Tibial nerve (tissue), 4 donors: ENCODE data around the gene FAM114A1. TPM values are rescaled to one million over a fixed set of nuclear protein-coding genes. Genes with fewer than 3 reads are reported as not detected.

Source experiments
- DNase-seq, 2 donors: peaks; one replicate each; pipeline ENCODE4 v3.0.0-alpha.2; 2019; ENCODE audit warnings: low spot score in 2 of 2
- H3K27ac ChIP-seq, 4 donors: fragments of 200-600 bp; sonication (generic) in 3 of 4; one replicate each; pipeline ENCODE4 v1.5.1; 2017 to 2019; ENCODE audit warnings: mild to moderate bottlenecking in 1 of 4
- H3K27me3 ChIP-seq, 2 donors: fragments of 200-600 bp; sonication (generic) in 1 of 2; one replicate each; pipeline versions ENCODE4 v1.5.1 to v1.6.0; 2017 to 2019
- H3K36me3 ChIP-seq, 3 donors: fragments of 200-600 bp; sonication (generic); one replicate each; pipeline ENCODE4 v1.5.1; 2018 to 2019
- H3K4me1 ChIP-seq, 4 donors: fragments of 200-600 bp; sonication (generic) in 3 of 4; one replicate each; pipeline ENCODE4 v1.5.1; 2017 to 2019
- H3K4me3 ChIP-seq, 4 donors: fragments of 200-600 bp; sonication (generic) in 3 of 4; one replicate each; pipeline ENCODE4 v1.5.1; 2017 to 2019; ENCODE audit warnings: mild to moderate bottlenecking in 1 of 4, moderate library complexity in 1 of 4
- H3K9me3 ChIP-seq, 4 donors: fragments of 200-600 bp; sonication (generic) in 3 of 4; one replicate each; pipeline ENCODE4 v1.5.1; 2017 to 2019
- EP300 ChIP-seq, 2 donors: sonication (generic); formaldehyde crosslinking; IDR thresholded peaks; one replicate each; pipeline ENCODE4 v1.6.1; 2017; ENCODE audit warnings: antibody characterized with exemption in 2 of 2, mild to moderate bottlenecking in 1 of 2
- POLR2A ChIP-seq, 2 donors: fragments of 450-650 bp; IDR thresholded peaks; one replicate each; pipeline ENCODE4 v1.6.1; 2017; ENCODE audit warnings: antibody characterized with exemption in 2 of 2, mild to moderate bottlenecking in 2 of 2, moderate library complexity in 2 of 2
- WGBS, 2 donors: methylation state at CpG; one replicate each; pipeline ENCODE4 v1.1.5; 2018; 5-methylcytosine and 5-hydroxymethylcytosine counted together
- total RNA-seq, 4 donors: library from RNA; depleted of rRNA; stranded (reverse); fragments of >200 nt; gene quantifications; one replicate each; pipeline ENCODE4 v1.1.0, GENCODE V29; 2016
- TF ChIP-seq, protein P1 (sequence below), 5 experiments: fragments of 200-600 bp in 3 of 5; fragments of 450-650 bp in 2 of 5; sonication (generic) in 3 of 5; IDR thresholded peaks; one replicate each; pipeline ENCODE4 v1.5.1; 2016 to 2019; ENCODE audit warnings: antibody characterized with exemption in 5 of 5, mild to moderate bottlenecking in 3 of 5, moderate library complexity in 2 of 5

Gene FAM114A1
- total RNA-seq, 4 donors from 2014 or later: 70.4 to 111 (median 98.2) TPM

DNA sequence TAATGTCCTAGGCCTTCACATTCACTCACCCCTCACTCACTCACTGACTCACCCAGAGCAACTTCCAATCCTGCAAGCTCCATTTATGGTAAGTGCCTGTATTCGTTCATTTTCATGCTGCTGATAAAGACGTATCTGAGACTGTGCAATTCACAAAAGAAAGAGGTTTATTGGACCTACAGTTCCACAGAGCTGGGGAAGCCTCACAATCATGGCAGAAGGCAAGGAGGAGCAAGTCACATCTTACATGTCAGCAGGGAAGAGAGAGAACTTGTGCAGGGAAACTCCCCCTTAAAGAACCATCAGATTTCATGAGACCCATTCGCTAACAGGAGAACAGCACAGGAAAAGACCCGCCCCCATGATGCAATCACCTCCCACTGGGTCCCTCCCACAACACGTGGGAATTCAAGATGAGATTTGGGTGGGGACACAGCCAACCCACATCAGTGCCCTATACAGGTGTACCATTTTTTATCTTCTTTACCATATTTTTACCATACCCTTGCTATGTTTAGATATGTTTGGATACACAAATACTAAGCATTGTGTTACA lies 44.8 kb upstream of the FAM114A1 start:
- WGBS, 2 donors: 91 to 92% methylated on average over 5 of the region's 5 CpGs

DNA sequence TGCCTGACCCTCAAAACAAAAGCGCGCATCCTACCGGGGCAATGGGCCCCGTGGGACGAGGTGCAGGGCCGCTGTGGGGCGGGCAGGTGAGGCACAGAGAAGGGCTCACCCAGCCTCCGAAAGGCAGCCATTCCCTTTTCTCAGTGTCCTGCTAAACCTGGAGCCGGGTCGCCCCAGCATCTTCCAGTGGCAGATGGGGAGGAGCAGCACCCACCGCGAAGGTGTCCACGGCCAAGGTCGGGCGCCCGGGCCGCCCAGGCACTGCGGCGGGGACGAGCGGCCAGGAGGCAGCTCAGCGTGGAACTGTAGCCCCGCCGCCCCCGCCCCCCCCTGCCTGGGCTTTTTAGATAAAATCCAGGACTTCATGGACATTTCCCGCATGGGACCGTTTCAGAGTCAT lies 43.8 kb upstream of the FAM114A1 start:
- WGBS, 2 donors: 93 to 95% methylated on average over 19 to 24 of the region's 27 CpGs
- Histone ChIP-seq H3K27me3 (no peaks in the 10 kb centered on the region), H3K9me3 (no peaks in the 10 kb centered on the region), H3K4me3 (no peak overlapping the region), H3K27ac (no peak overlapping the region), H3K4me1 (peaks cover 0 to 7% (median 2%) of the 10 kb centered on the region in 4 donors), H3K36me3 (no peaks in the 10 kb centered on the region)
- DNase-seq: no peak
- TF ChIP-seq, protein P1, sequence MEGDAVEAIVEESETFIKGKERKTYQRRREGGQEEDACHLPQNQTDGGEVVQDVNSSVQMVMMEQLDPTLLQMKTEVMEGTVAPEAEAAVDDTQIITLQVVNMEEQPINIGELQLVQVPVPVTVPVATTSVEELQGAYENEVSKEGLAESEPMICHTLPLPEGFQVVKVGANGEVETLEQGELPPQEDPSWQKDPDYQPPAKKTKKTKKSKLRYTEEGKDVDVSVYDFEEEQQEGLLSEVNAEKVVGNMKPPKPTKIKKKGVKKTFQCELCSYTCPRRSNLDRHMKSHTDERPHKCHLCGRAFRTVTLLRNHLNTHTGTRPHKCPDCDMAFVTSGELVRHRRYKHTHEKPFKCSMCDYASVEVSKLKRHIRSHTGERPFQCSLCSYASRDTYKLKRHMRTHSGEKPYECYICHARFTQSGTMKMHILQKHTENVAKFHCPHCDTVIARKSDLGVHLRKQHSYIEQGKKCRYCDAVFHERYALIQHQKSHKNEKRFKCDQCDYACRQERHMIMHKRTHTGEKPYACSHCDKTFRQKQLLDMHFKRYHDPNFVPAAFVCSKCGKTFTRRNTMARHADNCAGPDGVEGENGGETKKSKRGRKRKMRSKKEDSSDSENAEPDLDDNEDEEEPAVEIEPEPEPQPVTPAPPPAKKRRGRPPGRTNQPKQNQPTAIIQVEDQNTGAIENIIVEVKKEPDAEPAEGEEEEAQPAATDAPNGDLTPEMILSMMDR (IDR thresholded peaks at IDR 0.05): no peak
- TF ChIP-seq POLR2A (IDR thresholded peaks at IDR 0.05): no peak
- TF ChIP-seq EP300 (IDR thresholded peaks at IDR 0.05): no peak

More for the DNA sequence above, 44.8 kb upstream of the FAM114A1 start:
- peaks cover 0 to 13% (median 2%) of the 10 kb centered on the region in 4 donors for H3K4me1 ChIP-seq
- H3K27ac ChIP-seq: no peak overlapping the region
- no peak overlapping the region for H3K4me3 ChIP-seq
- H3K27me3 ChIP-seq: no peaks in the 10 kb centered on the region
- H3K9me3 ChIP-seq: no peaks in the 10 kb centered on the region
- H3K36me3 ChIP-seq: no peaks in the 10 kb centered on the region
- DNase-seq: no peak
- TF ChIP-seq POLR2A (IDR thresholded peaks at IDR 0.05): no peak
- TF ChIP-seq EP300 (IDR thresholded peaks at IDR 0.05): no peak
- TF ChIP-seq, protein P1 (IDR thresholded peaks at IDR 0.05): no peak

DNA sequence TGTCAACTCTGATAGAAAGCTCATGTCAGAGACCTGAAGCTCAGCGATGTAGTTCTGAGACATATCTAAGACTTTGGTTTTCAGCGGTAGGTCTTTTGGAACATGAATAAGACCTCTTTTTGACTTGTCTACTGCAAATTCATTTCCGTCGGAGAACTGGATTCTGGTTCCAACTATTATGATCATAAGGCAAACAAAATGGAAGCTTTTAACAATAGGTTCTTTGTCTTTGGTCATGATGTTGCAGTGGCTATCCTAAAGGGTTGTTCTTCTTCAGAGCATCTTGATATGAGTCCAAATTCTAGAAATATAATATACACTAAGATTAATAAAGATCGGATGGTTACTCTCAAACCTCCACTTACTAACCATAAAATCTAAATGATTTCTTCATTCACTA lies 38.4 kb upstream of the FAM114A1 start:
- no peak for TF ChIP-seq EP300 (IDR thresholded peaks at IDR 0.05)
- TF ChIP-seq, protein P1 (IDR thresholded peaks at IDR 0.05): no peak
- no peak for TF ChIP-seq POLR2A (IDR thresholded peaks at IDR 0.05)
- no peaks in the 10 kb centered on the region for H3K4me1 ChIP-seq
- DNase-seq: no peak
- no peaks in the 10 kb centered on the region for H3K27me3 ChIP-seq
- WGBS, 2 donors: 43 to 49% methylated on average over 5 of the region's 5 CpGs
- H3K36me3 ChIP-seq: peaks cover 0 to 5% (median 0%) of the 10 kb centered on the region in 3 donors
- H3K4me3 ChIP-seq: no peak overlapping the region
- peaks cover 0 to under 1% (median 0%) of the 10 kb centered on the region in 4 donors for H3K9me3 ChIP-seq
- no peak overlapping the region for H3K27ac ChIP-seq

DNA sequence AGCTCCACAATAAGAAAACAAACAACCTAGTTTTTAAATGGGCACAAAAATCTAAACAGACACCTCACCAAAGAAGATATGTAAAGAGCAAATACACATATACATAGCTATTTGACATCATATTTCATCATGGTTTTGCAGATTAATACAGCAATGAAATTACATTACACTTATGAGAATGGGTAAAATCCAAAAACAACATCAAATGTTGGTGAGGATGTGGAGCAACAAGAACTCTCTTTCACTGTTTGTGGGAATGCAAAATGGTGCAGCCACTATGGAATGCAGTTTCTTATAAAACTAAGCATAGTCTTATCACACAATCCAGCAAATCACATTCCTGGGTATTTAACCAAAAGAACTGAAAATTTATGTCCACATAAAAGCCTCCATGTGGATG lies 36.0 kb upstream of the FAM114A1 start:
- Histone ChIP-seq H3K4me1 (no peaks in the 10 kb centered on the region), H3K4me3 (no peak overlapping the region), H3K27ac (no peak overlapping the region), H3K9me3 (peaks cover 0 to 21% (median 5%) of the 10 kb centered on the region in 4 donors), H3K36me3 (peaks cover 0 to 5% (median 0%) of the 10 kb centered on the region in 3 donors), H3K27me3 (no peaks in the 10 kb centered on the region)
- TF ChIP-seq EP300 (IDR thresholded peaks at IDR 0.05): no peak
- TF ChIP-seq, protein P1 (IDR thresholded peaks at IDR 0.05): no peak
- TF ChIP-seq POLR2A (IDR thresholded peaks at IDR 0.05): no peak
- DNase-seq: no peak

DNA sequence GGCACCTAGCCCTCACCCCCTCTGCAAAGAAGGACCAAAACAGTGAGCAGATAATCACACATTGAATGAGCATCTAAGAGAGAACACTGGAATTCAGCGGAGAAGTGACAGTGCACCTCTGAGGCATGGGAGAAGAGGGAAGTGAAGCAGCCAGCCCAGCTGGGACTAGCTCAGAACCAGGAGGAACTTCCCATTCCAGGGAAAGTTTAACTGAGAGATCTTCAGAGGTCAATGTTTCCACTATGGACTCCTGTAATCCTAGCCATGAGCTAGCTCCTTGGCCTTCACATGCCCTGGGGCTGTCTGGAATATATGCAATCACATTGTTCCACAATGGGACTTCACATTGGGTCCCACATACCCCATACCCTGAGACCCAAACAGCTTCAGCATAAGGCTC lies 35.4 kb upstream of the FAM114A1 start:
- no peak overlapping the region for H3K4me3 ChIP-seq
- H3K27me3 ChIP-seq: no peaks in the 10 kb centered on the region
- H3K9me3 ChIP-seq: peaks cover 0 to 27% (median 5%) of the 10 kb centered on the region in 4 donors
- no peak overlapping the region for H3K27ac ChIP-seq
- DNase-seq: no peak
- peaks cover 0 to 5% (median 0%) of the 10 kb centered on the region in 3 donors for H3K36me3 ChIP-seq
- no peaks in the 10 kb centered on the region for H3K4me1 ChIP-seq
- TF ChIP-seq EP300 (IDR thresholded peaks at IDR 0.05) (no peak), POLR2A (IDR thresholded peaks at IDR 0.05) (no peak)
- TF ChIP-seq, protein P1 (IDR thresholded peaks at IDR 0.05): no peak
- WGBS, 2 donors: 86 to 89% methylated on average over 1 of the region's 1 CpG
